GM19467 (cell line): ENCODE results near the gene TOMM34.

ENCODE experiments used
- ATAC-seq: cut with Tn5 transposase; IDR thresholded peaks from one replicate; pipeline ENCODE4 v1.9.1; 2021; ENCODE audit warnings: mild to moderate bottlenecking, moderate library complexity; ENCODE audit not compliant: unreplicated experiment

Gene TOMM34

GRCh38 chr20:44963325-44964215, 3.4 kb upstream of the TOMM34 start:
- ATAC-seq = no peak

GRCh38 chr20:44962483-44962882, 2.3 kb upstream of the TOMM34 start:
- ATAC-seq = no peak

DNA sequence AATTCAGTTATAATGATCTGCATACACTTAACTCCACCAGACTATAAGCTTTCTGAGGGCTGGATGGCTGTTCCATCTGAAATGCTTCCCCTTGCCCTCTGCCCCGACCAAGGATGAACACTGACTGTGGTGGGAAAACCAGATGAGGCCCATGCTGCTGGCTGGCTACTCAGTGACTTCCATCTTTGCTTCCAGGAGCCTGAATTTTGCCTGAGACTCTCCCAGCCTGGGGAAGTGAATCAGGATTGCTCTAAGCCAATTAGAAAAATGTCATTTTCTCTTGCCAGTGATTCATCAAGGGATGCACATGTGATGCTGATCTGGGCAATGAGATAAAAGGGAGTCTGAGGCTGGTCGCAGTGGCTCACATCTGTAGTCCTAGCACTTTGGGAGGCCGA, 1.7 kb upstream of the TOMM34 start:
- ATAC-seq = no peak

DNA sequence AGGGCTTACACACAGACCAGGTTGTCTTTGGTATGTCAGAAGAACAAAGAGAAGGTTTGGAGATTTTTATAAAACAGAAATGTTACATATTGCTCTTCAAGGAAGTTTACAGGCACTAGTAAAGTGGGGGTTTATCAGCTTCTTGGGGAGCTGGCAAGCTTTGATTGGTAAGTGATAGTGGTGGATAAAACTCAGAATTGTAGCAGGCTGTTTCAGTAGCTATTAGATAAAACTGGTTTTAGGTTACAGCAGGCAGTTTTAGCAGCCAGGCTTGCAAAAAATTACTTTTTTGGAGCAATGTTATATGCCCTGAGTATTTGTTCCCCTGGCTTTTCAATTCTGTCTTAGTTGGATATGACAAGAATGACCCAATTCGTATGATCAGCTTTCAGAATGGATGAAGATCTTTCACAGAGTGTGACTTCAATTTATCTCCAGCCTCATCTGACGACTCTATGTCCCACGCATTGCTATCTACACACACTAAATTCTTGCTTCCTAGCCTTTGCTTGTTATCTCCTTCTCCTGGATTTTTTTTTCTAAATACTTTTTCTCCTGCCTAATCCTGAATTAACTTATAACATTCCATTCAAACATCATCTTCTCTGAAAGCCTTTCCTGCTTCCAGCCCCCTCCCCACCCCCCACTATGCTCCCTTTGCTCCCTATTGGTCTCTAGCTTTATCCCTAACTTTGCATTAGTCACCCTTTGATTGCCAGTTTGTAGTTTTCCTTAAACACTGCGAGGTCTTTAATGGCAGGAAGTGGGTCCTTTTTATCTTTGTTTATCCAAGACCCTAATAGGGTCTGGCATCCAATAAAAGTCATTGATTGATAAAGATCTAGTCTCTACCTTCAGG, 1.0 kb upstream of the TOMM34 start:
- no peak for ATAC-seq

- no peak for ATAC-seq
Measured at GRCh38 chr20:44959638-44960102, 527 bp downstream of the TOMM34 start.

DNA sequence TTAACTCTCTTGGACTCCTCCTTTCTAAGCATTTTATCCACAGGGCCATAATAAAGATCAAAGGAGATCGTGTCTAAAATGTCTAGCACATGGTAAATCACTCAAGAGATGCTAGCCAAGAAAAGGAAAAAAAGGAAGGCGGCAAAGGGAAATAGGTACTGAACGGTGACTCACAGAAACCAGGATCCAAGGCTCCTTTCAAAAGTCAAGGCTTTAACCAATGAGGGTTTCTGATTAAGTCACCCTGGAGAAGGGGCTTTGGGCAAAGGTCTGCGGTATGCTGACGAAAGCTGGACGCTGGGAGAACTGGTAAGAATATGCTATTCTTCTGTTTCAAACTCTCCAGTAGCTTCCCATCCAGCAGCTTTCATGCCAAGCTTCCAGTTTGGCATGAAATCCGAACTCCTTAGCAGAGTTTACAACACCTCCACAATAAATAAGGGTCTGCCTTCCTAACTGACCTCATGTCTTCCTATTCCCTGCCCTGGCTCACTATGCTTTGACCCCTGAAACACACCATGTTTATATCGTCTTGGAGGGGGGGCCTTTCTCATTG, 1.0 kb downstream of the TOMM34 start:
- ATAC-seq = no peak

- no peak for ATAC-seq
Measured at GRCh38 chr20:44958276-44958675, 1.9 kb downstream of the TOMM34 start.

DNA sequence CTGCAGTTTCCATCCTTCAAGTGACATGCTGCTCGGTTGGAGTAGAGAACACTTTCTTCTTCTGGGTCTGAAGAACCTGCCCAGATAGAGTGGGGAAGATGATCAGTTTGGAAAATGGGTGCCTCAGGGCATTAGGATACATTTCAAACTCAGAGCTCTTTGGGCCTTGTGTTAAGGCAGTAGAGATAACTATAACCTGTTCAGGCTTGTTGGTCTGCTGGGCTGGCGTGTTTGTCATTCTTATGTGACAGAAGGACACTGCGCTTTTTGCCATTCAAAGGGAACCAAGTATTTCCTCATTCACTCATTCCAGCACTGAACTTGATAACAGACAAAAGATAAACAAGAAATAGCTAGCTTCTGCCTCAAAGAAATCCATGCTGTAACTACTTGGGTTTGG, 3.8 kb downstream of the TOMM34 start:
- no peak for ATAC-seq

DNA sequence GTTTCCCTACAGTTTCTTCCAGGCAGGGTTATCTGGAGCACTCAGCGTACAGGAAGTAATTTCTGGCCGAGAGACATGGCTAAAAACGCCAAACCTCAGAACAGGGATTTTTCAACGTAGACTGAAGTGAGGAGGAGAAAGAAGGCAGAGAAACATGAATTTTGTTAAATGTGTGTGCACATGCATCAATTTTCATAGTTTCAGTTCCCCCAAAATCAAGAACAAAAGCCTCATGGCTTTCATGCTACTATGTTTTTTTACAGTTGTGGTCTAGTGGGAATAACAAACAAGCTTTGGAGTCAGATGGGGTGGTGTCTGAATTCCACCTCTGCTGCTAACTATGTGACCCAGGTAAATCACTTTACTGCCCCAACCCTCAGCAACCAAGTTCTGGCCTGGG, 4.9 kb downstream of the TOMM34 start:
- no peak for ATAC-seq

- no peak for ATAC-seq
Measured at GRCh38 chr20:44954211-44954610, 6.0 kb downstream of the TOMM34 start.

DNA sequence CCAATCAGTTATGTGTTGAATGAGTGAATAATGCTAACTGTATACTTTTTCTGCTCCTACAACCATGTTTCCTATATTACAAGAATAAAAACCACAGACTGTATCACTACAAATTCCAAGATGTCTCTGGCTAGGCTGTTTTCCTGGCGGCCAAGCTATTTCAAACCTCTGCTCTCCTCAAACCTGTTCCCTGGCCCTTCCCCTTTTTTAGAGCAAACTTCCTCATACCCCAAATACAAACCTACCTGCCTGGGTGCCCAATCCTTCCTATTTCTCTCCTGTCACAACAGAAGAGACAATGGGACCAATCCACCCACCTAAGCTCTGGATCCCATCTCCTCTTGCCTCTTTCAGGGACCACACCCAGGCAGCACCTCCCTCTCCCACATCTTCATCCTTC, 7.5 kb downstream of the TOMM34 start:
- ATAC-seq = no peak

DNA sequence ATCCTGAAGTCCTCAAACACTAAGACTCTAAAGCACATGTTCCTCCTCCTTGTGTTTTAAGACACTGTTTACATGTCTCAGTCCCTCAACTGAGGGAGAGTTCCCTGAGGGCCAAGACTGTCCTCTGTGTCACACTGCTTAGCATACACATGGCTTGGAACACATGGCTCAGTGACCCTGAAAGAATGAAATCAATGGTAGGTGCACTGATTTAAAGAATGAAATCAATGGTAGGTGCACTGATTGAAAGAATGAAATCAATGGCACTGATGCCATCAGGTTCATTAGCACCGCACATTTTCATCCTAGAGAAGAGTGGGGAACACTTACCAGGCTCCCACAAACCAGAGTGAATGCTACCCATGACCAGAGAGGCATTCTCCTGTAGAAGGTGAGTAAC, 9.8 kb downstream of the TOMM34 start:
- ATAC-seq = no peak

- no peak for ATAC-seq
Measured at GRCh38 chr20:44948513-44948912, 11.7 kb downstream of the TOMM34 start.

- no peak for ATAC-seq
Measured at GRCh38 chr20:44948107-44948506, 12.1 kb downstream of the TOMM34 start.

DNA sequence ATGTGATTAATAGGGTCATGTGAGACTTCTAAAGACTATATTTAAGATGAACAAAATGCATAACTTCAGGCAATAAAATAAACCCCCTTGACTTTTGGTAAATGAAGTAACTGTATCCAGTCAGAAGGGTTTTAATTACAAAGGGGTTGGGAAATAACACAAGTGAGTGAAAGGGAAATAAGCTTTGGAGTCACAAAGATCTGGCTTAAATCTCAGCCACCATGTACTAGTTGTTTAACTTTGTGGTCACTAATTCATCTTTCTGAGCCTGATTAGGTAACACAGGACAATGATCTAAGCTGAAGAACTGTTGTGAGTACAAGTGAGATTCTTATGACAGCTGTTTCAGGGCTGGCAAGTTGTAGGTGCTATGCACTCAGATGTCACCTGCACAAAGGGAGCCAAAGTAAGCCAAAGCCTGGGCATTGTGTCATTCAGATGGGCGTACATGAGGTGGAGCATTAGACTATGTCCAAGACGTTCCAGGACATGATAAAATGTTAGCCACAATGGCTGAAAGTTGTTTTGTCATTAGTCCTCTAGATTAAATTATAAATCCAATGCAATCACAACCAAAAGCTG, 13.8 kb downstream of the TOMM34 start:
- ATAC-seq = no peak

- ATAC-seq = no peak
Measured at GRCh38 chr20:44945261-44945660, 14.9 kb downstream of the TOMM34 start.

DNA sequence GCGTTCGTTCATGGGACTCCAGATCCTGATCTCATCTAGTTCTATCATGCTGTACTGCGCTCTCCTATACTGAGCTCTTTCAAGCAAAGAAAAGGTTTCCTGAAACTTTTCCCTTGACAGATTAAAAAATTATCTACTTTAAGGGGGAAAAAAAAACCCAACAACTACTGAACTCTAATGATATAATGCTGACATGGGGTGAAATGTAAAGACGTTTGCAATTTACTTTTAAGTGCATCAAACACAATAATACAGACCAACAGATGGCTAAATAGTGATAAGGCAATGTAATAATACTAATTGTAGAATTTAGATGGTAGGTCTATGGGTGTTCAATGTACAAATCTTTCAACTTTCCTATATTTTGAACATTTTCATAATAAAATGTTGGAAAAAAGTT, 16.4 kb downstream of the TOMM34 start:
- no peak for ATAC-seq

GRCh38 chr20:44942264-44942973, 17.8 kb downstream of the TOMM34 start:
- ATAC-seq = no peak

DNA sequence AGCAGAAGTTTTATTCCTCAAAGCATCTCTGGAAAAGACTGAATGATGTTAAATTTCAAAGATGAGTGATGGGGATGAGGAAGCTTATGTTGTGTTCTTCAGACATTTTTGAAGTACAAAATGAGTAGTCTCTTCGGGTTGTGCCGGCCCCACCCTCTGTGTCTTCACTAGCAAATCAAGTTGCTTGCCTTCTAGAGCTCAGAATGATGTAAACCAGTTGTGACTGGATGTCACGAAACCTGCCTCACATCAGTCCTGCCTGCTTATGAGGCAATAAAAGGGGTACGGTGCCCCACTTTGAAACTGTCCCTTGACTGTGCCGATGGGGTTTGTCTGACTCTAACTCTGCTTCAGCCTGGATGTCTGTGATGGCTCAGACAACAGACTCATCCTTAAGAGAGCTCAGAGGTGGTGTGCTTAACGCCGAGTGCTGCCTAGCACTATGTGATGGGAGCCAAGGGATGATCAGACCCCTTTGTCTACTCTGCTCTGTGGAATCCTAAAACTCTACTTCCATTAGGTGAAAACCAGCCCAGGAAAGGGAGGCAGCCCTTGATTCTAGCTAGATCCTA, 19.0 kb downstream of the TOMM34 start:
- ATAC-seq = no peak

GRCh38 chr20:44938637-44939036, 21.6 kb downstream of the TOMM34 start:
- no peak for ATAC-seq
